ENCODE results near the gene TTLL11. TPM values are rescaled to one million over a fixed set of nuclear protein-coding genes. Genes with fewer than 3 reads are reported as not detected.

The TTLL11 gene
- total RNA-seq, 4 donors from 2014 or later: 3.2 to 11.8 (median 9.0) TPM

GRCh38 chr9:122121391-122121790, 28.3 kb upstream of the TTLL11 start:
- no peaks in the 10 kb centered on the region for H3K36me3 ChIP-seq
- H3K4me3 ChIP-seq: no peak overlapping the region
- peaks cover 14 to 26% (median 15%) of the 10 kb centered on the region in 3 donors for H3K4me1 ChIP-seq
- peaks cover 0 to 23% (median 4%) of the 10 kb centered on the region in 4 donors for H3K27me3 ChIP-seq
- intact Hi-C loops (cut with DNase I): loop anchor here (5.0 to 10.0 kb wide), 3 partner anchors 231 to 683 kb away; partner anchors contain the start of gene OR1K1
- no peaks in the 10 kb centered on the region for H3K9me3 ChIP-seq
- no peak overlapping the region for H3K27ac ChIP-seq
- TF ChIP-seq, protein P1, sequence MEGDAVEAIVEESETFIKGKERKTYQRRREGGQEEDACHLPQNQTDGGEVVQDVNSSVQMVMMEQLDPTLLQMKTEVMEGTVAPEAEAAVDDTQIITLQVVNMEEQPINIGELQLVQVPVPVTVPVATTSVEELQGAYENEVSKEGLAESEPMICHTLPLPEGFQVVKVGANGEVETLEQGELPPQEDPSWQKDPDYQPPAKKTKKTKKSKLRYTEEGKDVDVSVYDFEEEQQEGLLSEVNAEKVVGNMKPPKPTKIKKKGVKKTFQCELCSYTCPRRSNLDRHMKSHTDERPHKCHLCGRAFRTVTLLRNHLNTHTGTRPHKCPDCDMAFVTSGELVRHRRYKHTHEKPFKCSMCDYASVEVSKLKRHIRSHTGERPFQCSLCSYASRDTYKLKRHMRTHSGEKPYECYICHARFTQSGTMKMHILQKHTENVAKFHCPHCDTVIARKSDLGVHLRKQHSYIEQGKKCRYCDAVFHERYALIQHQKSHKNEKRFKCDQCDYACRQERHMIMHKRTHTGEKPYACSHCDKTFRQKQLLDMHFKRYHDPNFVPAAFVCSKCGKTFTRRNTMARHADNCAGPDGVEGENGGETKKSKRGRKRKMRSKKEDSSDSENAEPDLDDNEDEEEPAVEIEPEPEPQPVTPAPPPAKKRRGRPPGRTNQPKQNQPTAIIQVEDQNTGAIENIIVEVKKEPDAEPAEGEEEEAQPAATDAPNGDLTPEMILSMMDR (IDR thresholded peaks at IDR 0.05): no peak
- TF ChIP-seq POLR2A (IDR thresholded peaks at IDR 0.05): no peak
- no CpG with 5 or more reads among the region's 10 CpGs for WGBS, 2 donors
- DNase-seq: no peak

- no peak overlapping the region for H3K4me3 ChIP-seq
- peaks cover 0 to 17% (median 0%) of the 10 kb centered on the region in 4 donors for H3K27me3 ChIP-seq
- WGBS, 2 donors: 62 to 73% methylated on average over 4 to 5 of the region's 10 CpGs
- H3K4me1 ChIP-seq: peaks cover 6 to 17% (median 6%) of the 10 kb centered on the region in 3 donors
- no peak for DNase-seq
- H3K36me3 ChIP-seq: no peaks in the 10 kb centered on the region
- intact Hi-C loops (cut with DNase I): loop anchor here (5.0 to 10.0 kb wide), 3 partner anchors 232 to 684 kb away; partner anchors contain the start of gene OR1K1
- no peak overlapping the region for H3K27ac ChIP-seq
- H3K9me3 ChIP-seq: no peaks in the 10 kb centered on the region
- TF ChIP-seq, protein P1 (IDR thresholded peaks at IDR 0.05): no peak
- no peak for TF ChIP-seq POLR2A (IDR thresholded peaks at IDR 0.05)
These were observed 27.4 kb upstream of the TTLL11 start for GRCh38 chr9:122120316-122121071.

DNA sequence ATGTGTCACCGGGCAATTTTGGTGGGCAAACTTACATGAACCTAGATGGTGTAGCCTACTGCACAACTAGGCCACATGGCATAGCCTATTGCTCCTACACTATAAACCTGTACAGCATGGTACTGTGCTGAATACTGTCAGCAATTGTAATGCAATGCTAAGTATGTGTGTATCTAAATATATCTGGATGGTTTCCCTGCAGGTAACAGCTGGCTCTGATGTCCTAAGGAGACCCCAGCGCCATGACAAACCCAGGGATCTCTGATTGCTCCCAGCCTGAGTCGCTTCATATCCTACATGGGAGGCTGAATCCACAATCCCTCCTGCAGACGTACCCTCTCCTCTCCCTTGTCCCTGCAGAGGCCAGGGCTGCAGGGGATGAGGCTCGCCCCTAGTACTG, 26.6 kb upstream of the TTLL11 start:
- Histone ChIP-seq H3K36me3 (no peaks in the 10 kb centered on the region), H3K27ac (no peak overlapping the region), H3K9me3 (no peaks in the 10 kb centered on the region), H3K4me3 (no peak overlapping the region), H3K4me1 (peaks cover 0 to 10% (median 6%) of the 10 kb centered on the region in 3 donors), H3K27me3 (peaks cover 0 to 15% (median 0%) of the 10 kb centered on the region in 4 donors)
- DNase-seq: no peak
- TF ChIP-seq POLR2A (IDR thresholded peaks at IDR 0.05): no peak
- TF ChIP-seq, protein P1 (IDR thresholded peaks at IDR 0.05): no peak
- WGBS, 2 donors: 93 to 97% methylated on average over 4 to 5 of the region's 5 CpGs
- intact Hi-C loops (cut with DNase I): loop anchor here (5.0 to 10.0 kb wide), 3 partner anchors 233 to 685 kb away; partner anchors contain the start of gene OR1K1

- no peak overlapping the region for H3K27ac ChIP-seq
- no peaks in the 10 kb centered on the region for H3K36me3 ChIP-seq
- peaks cover 0 to 10% (median 6%) of the 10 kb centered on the region in 3 donors for H3K4me1 ChIP-seq
- peaks cover 0 to 9% (median 0%) of the 10 kb centered on the region in 4 donors for H3K27me3 ChIP-seq
- no peaks in the 10 kb centered on the region for H3K9me3 ChIP-seq
- no peak overlapping the region for H3K4me3 ChIP-seq
- TF ChIP-seq, protein P1 (IDR thresholded peaks at IDR 0.05): no peak
- TF ChIP-seq POLR2A (IDR thresholded peaks at IDR 0.05): no peak
- DNase-seq: no peak
- intact Hi-C loops (cut with DNase I): no loop called here
- WGBS, 2 donors: 72 to 89% methylated on average over 7 to 12 of the region's 13 CpGs
These were observed 26.0 kb upstream of the TTLL11 start for GRCh38 chr9:122119166-122119521.
